H1 (cell line): Measurements from ENCODE around the gene RAD51B. TPM values are rescaled to one million over a fixed set of nuclear protein-coding genes. Genes with fewer than 3 reads are reported as not detected.

Experiments
- polyA plus RNA-seq, 7 experiments: library from polyadenylated mRNA; depleted of rRNA in 3 of 7; stranded (reverse) in 5 of 7; unstranded in 2 of 7; fragments of >200 nt in 5 of 7; fragments of 200-250 nt in 2 of 7; gene quantifications; 1 replicate in 5 of 7; 2 replicates in 1 of 7; 4 replicates in 1 of 7; pipeline versions ENCODE4 v1.2.1 to v1.2.3, GENCODE V29; 2011 to 2013; ENCODE audit warnings: missing spikeins in 2 of 7, mixed read lengths in 2 of 7
- total RNA-seq: library from RNA; stranded (reverse); fragmentation: NEBNext Ultra II Directional; extraction: Animal tissue kit (Norgen Biotek cat#: 25700); gene quantifications from 2 replicates; pipeline ENCODE4 v1.2.1, GENCODE V29; 2021
- TF ChIP-seq, protein P1 (sequence below): fragments of 300-600 bp; sonication (generic); IDR thresholded peaks from 2 replicates; pipeline ENCODE4 v1.7.1; 2012; ENCODE audit warnings: low read length, moderate library complexity, mild to moderate bottlenecking, inconsistent platforms; ENCODE audit not compliant: insufficient replicate concordance
- TF ChIP-seq, protein P2 (sequence below), 3 experiments: IDR thresholded peaks; 1 replicate in 2 of 3; 2 replicates in 1 of 3; pipeline versions ENCODE4 v1.5.1 to v1.6.1; 2011; ENCODE audit warnings: low read length in 3 of 3, mild to moderate bottlenecking in 3 of 3, inconsistent platforms in 2 of 3, low read depth in 1 of 3, moderate library complexity in 1 of 3; ENCODE audit not compliant: insufficient read depth in 1 of 3; ENCODE audit errors: control extremely low read depth in 1 of 3

Gene RAD51B
- total and polyA plus RNA-seq, 2 of the 8 experiments (the other 6 are each of a cell fraction or from before 2014, with no cell fraction given) = 3.9 to 14.9 TPM

DNA sequence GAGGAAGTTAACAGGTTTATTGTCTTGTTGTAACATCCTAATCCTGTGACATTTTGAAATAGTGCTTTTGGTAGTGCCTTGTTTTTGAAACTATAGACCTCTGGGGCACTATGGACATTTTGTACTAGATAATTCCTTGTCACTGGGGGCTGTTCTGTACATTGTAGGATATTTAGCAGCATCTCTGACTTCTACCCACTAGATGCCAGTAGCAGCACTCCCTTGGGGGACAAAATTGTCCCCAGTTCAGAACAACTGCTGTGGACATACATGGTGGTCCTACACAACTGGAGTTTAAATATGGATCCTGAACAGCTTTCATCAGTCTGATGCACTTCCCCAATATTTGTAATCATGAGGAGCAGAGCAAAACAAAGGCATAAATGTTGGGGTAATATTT is 264.7 kb downstream of the RAD51B start (continued):
- TF ChIP-seq, protein P1, sequence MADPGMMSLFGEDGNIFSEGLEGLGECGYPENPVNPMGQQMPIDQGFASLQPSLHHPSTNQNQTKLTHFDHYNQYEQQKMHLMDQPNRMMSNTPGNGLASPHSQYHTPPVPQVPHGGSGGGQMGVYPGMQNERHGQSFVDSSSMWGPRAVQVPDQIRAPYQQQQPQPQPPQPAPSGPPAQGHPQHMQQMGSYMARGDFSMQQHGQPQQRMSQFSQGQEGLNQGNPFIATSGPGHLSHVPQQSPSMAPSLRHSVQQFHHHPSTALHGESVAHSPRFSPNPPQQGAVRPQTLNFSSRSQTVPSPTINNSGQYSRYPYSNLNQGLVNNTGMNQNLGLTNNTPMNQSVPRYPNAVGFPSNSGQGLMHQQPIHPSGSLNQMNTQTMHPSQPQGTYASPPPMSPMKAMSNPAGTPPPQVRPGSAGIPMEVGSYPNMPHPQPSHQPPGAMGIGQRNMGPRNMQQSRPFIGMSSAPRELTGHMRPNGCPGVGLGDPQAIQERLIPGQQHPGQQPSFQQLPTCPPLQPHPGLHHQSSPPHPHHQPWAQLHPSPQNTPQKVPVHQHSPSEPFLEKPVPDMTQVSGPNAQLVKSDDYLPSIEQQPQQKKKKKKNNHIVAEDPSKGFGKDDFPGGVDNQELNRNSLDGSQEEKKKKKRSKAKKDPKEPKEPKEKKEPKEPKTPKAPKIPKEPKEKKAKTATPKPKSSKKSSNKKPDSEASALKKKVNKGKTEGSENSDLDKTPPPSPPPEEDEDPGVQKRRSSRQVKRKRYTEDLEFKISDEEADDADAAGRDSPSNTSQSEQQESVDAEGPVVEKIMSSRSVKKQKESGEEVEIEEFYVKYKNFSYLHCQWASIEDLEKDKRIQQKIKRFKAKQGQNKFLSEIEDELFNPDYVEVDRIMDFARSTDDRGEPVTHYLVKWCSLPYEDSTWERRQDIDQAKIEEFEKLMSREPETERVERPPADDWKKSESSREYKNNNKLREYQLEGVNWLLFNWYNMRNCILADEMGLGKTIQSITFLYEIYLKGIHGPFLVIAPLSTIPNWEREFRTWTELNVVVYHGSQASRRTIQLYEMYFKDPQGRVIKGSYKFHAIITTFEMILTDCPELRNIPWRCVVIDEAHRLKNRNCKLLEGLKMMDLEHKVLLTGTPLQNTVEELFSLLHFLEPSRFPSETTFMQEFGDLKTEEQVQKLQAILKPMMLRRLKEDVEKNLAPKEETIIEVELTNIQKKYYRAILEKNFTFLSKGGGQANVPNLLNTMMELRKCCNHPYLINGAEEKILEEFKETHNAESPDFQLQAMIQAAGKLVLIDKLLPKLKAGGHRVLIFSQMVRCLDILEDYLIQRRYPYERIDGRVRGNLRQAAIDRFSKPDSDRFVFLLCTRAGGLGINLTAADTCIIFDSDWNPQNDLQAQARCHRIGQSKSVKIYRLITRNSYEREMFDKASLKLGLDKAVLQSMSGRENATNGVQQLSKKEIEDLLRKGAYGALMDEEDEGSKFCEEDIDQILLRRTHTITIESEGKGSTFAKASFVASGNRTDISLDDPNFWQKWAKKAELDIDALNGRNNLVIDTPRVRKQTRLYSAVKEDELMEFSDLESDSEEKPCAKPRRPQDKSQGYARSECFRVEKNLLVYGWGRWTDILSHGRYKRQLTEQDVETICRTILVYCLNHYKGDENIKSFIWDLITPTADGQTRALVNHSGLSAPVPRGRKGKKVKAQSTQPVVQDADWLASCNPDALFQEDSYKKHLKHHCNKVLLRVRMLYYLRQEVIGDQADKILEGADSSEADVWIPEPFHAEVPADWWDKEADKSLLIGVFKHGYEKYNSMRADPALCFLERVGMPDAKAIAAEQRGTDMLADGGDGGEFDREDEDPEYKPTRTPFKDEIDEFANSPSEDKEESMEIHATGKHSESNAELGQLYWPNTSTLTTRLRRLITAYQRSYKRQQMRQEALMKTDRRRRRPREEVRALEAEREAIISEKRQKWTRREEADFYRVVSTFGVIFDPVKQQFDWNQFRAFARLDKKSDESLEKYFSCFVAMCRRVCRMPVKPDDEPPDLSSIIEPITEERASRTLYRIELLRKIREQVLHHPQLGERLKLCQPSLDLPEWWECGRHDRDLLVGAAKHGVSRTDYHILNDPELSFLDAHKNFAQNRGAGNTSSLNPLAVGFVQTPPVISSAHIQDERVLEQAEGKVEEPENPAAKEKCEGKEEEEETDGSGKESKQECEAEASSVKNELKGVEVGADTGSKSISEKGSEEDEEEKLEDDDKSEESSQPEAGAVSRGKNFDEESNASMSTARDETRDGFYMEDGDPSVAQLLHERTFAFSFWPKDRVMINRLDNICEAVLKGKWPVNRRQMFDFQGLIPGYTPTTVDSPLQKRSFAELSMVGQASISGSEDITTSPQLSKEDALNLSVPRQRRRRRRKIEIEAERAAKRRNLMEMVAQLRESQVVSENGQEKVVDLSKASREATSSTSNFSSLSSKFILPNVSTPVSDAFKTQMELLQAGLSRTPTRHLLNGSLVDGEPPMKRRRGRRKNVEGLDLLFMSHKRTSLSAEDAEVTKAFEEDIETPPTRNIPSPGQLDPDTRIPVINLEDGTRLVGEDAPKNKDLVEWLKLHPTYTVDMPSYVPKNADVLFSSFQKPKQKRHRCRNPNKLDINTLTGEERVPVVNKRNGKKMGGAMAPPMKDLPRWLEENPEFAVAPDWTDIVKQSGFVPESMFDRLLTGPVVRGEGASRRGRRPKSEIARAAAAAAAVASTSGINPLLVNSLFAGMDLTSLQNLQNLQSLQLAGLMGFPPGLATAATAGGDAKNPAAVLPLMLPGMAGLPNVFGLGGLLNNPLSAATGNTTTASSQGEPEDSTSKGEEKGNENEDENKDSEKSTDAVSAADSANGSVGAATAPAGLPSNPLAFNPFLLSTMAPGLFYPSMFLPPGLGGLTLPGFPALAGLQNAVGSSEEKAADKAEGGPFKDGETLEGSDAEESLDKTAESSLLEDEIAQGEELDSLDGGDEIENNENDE = no peak
- TF ChIP-seq, protein P2, sequence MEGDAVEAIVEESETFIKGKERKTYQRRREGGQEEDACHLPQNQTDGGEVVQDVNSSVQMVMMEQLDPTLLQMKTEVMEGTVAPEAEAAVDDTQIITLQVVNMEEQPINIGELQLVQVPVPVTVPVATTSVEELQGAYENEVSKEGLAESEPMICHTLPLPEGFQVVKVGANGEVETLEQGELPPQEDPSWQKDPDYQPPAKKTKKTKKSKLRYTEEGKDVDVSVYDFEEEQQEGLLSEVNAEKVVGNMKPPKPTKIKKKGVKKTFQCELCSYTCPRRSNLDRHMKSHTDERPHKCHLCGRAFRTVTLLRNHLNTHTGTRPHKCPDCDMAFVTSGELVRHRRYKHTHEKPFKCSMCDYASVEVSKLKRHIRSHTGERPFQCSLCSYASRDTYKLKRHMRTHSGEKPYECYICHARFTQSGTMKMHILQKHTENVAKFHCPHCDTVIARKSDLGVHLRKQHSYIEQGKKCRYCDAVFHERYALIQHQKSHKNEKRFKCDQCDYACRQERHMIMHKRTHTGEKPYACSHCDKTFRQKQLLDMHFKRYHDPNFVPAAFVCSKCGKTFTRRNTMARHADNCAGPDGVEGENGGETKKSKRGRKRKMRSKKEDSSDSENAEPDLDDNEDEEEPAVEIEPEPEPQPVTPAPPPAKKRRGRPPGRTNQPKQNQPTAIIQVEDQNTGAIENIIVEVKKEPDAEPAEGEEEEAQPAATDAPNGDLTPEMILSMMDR (IDR thresholded peaks at IDR 0.05; ENCODE audit: control extremely low read depth in 1 of 3, insufficient read depth in 1 of 3, low read depth in 1 of 3, low read length in 3 of 3) = peak in 2 of 3 experiments; percentile 24 to 29; a peak in 2 of 4 replicates
